GM19452 (cell line): ENCODE measurements around the gene ATP5MC2.
"Not testable (repeated sequence)": the region's sequence is repeated elsewhere in the genome, so short reads cannot be mapped to it uniquely, and the experiment has no call there.

Experiments used
- ATAC-seq: cut with Tn5 transposase; IDR thresholded peaks from one replicate; pipeline ENCODE4 v1.9.1; 2021; ENCODE audit not compliant: unreplicated experiment

Gene ATP5MC2

DNA sequence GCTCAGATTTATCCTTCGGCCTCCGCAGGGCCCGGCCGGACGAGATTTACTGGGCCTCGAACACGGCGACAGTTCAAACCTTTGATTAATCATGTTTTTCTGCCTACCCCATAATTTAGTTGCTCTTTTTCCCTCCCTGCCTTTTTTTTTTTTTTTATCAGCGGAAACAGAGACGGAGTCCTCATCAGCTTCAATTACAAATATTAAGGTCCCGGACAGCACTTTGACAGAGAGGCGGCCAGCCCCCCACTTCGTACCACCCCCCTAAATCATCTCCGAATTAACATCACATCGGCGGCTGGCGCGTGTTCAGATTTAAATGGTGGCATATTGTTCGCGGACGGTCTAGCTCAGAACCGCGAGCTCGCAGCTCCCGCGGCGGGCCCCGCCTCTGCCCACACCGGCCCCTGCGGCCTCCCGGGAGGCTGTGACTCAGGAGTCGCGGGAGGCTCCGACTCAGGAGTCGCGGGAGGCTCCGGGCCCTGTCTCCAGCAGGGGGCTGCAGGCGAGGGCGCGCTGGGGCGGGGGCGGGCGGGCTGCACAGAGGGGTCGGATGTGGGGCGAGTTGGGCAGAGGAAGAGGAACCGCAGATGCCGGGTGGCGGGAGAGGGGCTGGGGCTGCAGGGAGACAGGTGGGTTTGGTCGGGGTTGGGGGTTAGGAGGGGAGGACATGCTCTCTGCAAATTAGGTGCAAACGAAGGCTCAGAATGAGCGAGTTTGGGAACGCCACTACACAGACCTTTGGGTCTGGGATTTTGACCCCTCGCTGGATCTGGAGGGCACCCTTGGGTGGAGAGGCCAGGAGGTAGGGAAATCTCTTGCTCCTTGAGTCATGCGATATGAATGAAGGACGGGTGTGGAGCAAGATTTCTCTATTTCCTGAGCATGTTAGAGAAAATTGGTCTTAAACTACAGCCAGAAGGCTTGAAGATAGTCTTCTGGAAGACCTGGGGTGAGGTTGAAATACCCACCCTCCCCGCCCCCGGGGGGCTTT, 19.6 kb upstream of the ATP5MC2 start:
- no peak for ATAC-seq

DNA sequence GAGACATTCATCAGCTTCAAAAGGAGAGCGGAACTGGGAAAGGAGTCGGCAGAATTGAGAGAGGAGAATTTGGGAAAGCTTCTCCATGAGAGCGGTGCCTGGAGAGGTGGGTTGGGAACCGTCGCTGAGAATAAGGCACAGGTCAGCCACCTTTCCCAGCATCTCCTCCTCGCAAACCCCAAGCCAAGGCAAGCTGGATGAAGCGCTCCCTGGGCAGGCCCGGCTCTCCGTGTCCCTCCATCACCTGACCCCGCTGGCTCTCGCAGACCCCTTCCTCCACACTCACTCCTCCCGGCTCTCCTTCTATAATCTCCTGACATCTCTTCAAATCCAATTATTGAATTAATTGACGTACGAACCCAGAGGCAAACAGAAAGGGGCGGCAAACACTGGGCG, 18.9 kb upstream of the ATP5MC2 start:
- no peak for ATAC-seq

DNA sequence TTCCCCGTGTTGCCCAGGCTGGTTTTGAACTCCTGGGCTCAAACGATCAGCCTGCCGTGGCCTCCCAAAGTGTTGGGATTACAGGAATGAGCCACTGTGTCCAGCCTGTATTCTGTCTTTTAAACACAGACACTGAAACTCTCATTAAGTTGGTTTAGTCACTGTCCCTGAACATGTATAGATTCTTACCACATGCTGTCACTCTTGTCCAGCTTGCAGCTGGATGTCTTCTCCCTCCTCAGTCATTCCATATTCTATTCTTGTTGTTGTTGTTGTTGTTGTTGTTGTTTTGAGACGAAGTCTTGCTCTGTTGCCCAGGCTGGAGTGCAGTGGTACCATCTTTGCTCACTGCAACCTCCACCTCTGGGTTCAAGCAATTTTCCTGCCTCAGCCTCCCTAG, 12.3 kb upstream of the ATP5MC2 start:
- ATAC-seq, result no peak

DNA sequence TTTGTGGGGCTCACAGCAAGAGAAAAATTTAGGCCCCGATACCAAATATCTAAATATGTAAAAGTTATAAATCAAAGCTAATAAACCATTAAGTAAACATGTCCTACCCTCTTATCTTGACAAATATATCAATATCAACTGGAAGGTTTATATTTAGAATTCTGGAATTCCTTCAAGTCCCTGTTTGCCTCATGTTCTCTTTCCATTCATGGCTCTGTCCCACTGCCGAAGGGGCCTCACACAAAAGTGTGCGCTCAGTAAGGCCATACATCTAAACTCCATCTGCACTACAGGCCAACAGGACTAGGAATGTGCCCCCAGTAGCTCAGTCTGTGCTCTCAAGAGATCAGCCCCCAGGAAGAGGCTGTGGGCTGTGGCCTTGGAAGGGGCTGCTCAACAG, 10.6 kb upstream of the ATP5MC2 start:
- ATAC-seq, result no peak

DNA sequence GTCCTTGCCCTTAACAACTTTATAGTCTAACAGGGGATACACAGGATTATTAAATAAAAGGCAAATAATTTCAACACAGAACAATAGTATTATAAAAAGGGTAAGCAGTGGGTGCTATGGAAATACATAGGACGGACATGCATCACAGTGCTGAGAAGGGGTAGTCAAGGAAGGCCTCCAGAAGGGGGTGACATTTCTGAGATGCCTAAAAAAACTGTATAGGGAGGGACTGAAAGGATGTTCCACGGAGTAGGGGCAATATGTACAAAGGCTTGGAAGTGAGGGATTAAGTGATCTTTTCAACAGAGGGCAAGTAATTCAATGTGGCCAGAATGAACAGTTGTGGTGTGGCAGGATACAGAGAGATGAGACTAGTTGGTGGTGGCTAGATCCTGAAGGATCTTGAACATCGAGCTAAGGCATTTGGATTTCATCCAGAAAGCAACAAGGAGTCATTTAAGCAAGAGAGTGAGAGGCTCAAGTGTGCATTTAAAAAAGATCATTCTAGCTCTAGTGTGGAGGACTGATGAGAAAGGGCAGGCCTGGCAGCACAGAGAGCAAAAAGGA, 8.9 kb upstream of the ATP5MC2 start:
- no peak for ATAC-seq

DNA sequence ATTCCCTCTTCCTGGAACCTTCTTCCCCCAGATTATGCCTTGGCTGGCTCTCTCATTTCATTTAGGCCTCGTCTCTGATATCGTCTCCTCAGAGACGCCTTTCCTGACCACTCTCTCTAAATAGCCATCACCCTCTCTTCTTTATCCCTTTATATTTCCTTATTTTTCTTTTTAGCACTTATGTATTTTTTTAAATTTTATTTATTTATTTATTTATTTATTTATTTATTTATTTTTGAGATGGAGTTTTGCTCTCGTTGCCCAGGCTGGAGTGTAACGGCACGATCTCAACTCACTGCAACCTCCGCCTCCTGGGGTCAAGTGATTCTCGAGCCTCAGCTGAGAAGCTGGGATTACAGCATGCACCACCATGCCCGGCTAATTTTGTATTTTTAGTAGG, 8.1 kb upstream of the ATP5MC2 start:
- no peak for ATAC-seq

DNA sequence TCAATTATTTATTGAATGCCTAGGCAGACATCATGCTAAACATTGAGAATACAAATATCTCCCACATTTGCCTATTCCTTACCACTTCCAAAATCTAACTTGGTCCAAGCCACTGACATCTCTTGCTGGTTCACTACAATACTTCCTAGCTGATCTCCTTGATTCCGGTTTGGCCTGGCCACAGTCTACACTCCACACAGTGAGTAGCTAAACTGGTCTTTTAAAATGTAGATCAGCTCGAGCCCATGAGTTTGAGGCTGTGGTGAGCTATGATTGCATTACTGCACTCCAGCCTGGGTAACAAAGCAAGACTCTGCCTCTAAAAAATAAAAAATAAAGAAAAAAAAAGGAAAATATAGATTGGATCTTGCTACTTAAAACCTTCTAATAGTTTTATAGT, 7.6 kb upstream of the ATP5MC2 start:
- no peak for ATAC-seq

DNA sequence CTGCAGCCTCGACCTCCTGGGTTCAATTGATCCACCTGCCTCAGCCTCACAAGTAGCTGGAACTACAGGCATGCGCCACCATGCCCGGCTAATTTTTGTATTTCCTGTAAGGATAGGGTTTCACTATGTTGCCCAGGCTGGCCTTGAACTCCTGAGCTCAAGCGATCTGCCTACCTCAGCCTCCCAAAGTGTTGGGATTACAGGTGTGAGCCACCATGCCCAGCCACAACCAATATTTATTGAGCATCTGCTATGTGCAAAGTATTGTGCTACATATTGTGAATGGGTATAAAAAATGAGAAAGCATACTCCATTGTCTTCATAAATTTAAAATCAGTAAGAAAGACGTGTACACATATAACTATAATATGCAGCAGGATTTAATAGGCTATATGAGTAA, 4.2 kb upstream of the ATP5MC2 start:
- not testable (repeated sequence) for ATAC-seq

DNA sequence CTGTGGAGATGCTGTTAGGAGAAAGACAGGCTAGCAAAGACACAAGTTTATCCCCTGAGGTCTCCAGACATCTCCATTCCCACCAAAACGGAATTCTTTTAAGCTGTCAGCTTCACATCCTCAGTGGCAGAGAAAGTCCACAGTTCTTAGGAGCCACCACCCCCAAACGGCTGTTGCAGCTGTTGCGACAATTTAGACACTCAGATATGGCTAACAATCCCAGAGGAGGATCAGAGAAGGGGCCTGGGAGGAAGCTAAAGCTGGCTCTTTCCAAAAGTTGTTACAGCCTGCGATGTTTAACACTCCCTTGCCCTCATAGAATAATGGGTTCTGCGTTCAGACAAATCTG, 1.9 kb upstream of the ATP5MC2 start:
- no peak for ATAC-seq

DNA sequence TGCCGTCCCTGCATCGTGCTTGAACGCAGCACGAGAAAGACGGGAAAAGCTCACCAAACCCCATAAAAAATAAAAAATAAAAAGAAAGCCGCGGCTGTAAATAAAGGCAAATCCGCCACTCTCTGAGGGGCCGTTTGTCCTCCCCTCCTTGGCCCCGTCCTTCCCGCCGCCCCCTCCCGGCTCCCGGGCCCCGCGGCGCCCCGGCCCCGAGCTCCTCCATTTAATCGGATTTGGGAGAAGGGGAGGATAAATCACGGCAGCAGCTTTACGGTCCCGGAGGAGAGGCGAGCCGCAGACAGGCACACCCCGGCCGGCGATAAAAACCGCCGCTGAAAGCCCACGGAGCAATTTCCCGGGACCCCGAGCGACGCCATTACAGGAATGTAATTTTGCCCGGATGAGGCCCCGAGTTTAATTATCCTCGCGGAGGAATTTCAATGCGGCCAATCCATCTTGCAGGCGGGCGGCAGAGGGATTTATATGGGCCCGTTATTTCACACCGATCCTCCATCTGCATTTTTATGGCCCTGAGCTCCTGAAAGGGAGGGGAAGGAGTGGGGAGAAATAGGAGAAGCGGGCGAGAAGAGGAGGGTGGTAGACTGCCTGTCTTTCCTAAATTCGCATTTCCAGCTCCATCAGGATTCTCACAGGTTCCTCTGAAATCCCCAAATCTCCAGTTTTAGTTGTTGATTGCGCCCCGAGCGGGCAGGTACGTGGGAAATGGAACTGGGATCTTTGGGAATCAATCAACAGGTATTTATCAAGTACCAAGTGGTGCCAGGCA, 1.3 kb upstream of the ATP5MC2 start:
- ATAC-seq, result no peak

DNA sequence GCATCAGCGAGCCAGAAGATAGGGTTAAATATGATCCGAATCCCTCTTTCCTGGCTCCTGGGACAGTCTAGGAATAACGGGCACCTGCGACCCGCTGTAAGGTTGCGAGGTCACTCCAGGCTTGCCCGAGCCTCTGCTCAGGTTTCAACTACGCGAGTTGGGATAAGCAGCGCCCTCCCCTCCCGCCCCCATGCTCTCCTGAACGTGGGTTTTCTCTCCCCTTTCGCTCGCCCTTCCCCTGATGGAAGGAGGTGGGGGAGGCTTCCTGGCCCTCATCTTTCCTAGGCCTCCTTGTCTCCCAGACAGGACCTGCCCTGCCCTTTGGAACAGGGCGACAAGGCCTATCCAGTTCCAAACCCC, 753 bp upstream of the ATP5MC2 start:
- no peak for ATAC-seq

DNA sequence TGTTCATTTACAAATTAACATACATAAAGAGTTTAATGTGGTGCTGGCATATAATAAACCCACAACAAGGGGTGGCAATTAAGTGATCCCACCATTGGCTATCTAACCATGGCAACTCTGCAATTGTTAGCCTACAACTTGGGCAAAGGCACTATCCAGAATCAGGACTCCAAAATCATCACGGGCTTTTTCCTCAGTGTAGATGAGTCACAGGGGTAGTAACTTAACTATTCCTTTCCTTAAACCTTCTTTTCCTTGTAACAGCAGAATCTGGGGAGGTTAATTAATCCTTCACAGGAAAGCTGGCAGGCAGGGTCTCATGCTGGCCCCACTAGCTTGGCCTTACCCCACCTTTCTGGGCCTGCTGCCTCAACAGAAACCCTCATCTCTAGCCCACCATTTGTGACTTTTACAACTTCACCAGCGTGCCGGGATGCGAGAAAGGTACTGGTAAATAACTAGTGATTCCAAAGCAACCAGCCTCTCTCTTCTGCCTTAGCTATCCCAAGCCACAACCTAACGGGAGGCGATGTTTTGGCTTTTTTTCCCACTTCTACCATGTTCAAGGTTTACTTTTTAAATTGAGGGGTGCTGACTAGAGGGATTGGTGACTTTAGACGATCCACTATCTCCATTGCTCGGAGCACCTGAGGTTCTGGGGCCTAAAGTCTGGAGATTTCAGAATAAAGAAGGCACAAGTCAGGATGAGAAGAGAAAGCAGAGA, 744 bp downstream of the ATP5MC2 start:
- ATAC-seq, result no peak

DNA sequence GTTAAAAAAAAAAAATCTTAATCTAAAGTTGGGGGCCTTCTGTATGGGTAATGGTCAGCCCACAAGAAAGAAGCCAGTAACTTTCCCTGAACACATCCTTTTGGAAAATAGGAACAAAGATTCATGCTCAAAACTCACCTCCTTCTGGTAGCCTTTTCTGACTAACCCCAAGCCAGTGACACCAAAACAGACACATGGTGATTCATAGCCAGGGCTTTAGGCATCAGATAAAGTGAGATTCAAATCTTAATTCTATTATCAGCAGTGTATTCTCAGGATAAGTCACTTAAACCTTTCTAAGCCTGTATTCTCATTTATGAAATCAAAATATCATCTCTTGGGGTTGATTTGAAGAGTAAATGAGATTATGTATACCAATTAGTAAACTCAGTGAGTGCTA, 4.9 kb downstream of the ATP5MC2 start:
- ATAC-seq, result no peak

DNA sequence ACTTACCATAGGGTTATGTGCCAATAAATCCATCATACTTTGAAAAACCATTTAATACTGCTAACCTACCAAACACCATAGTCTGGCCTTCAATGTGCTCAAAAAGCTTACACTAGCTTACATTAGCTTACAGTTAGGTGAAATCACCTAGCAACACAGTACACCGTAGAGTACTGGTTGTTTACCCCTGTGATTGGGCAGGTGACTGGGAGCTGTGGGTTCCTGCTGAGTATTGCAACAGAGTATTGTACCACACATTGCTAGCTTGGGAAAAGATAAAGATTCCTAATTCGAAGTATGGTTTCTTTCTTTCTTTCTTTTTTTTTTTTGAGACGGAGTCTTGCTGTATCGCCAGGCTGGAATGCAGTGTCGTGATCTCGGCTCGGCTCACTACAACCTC, 5.6 kb downstream of the ATP5MC2 start:
- no peak for ATAC-seq

DNA sequence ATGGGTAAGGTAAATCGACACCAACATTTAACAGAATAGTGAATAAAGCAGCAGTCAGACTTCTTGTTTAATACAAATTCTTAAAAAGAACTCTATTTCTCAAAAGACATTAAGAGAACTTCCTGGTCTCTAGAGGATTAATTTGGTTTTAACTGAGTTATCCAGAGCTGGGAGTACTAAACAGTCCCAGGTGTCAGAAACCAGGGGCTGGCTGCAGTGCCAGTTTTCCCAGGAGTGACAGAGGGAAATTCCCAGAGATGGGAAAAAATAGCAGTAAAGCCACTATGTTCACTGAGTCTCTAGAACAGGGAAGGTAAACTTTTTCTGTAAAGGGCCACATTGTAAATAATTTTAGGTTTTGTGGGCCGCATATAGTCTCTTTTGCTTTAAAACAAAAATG, 8.8 kb downstream of the ATP5MC2 start:
- ATAC-seq, result no peak

DNA sequence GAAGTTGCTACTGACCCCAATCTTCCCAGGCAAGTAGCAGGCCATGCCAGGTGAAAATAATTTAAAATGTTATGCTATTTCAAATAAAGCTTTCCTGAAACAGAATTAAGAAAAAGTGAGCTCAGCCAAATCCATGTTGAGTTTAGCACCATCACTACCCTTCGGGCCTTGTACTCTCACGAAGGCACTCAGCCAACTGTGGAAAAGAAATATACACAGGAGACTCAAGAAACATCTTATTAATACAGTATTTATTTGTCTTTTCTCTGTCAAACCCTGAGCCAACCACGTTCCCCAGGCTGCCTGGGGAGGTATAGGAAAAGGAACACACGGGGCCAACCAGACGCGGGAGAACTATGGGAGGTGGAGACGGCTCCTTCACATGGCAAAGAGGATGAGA, 10.9 kb downstream of the ATP5MC2 start:
- no peak for ATAC-seq

DNA sequence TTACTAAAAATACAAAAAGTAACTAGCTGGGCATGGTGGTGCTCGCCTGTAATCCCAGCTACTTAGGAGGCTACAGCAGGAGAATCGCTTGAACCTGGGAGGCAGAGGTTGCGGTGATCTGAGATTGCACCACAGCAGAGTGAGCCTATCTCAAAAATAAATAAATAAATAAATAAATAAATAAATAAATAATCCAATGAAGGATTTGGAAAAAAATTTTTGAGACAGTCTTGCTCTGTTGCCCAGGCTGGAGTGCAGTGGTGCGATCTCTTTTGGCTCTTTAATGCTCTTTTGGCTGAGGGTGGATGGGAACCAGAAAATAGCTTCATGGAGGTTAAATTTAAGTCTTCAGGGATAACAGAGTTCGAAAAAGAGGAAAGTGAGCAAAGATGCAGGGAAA, 11.7 kb downstream of the ATP5MC2 start:
- ATAC-seq, result no peak

DNA sequence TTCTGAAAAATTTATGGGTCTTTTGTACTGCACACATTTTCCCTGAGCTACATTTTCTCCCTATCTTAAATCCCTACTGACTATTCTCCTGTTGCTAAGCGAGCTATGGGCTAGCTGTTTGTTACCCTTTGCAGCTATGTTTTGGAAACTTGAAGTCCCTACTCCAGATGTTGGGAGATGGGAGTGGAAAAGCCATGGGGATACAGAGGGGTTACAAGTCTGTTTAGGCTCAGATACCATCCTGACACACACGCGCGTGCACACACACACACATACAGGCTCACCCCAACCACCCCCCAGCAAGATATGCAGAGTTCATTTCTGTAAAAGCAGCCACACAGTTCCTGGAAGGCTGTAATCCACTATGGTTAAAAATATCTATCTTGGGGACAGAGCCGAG, 15.8 kb downstream of the ATP5MC2 start:
- ATAC-seq, result no peak

DNA sequence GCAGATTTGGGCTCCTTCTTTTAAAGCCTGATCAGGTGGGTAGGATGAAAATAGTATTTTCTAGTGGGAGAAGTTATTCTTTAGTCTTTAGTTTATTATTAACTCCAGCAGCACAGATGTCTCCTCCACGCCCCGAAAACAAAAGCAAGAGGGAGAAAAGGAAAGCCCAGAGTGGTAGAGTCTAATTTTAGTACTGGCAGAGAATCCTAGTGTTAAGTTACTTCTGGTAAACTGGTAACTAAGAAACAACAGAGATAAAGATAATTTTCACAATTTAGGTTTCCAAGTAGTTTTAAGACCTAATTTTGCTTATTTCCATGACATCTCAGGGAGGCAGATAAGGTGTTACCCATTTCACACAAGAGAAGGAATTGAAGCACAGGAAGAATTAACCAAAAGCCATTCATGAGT, 16.3 kb downstream of the ATP5MC2 start:
- no peak for ATAC-seq

DNA sequence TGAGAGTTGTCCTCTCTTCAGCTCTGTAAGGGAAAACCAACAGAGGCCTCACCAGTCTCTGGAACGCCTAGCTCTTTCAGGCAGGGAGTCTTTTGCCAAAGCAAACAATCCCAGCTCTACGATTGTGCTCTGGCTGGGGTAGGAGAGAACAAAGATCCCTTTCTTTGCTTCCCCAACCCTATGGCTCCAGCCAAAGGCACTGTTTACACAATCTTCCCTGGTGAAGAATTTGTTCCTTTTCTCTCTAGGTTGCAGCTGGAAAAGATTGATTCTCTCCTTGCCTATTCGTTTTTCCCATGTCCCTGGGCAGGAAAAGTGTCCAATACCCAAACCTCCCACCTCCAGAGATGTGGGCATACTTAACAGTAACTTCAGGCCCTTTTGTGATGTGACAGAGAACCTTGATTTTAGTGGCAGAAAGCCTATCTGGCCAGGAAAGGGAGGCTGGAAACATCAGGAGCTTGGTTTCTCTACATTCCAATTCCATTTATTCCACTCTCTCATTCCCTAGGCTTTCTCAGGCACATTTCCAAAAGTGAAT, 16.8 kb downstream of the ATP5MC2 start:
- no peak for ATAC-seq

DNA sequence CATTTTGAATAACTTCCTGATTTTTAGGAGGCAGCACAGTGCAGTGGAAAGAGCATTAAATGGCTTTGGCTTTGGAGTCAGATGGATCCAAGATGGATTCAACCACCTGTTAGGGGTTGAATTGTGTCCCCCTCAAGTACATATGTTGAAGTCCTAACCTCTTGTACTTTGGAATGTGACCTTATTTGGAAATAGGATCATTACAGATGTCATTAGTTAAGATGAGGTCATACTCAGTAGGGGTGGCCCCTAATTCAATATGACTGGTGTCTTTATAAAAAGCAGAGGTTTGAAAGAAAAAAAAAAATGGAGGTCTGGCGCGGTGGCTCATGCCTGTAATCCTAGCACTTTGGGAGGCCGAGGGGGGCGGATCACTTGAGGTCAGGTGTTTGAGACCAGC, 18.8 kb downstream of the ATP5MC2 start:
- no peak for ATAC-seq
